Esophagus squamous epithelium (tissue), 4 donors: ENCODE results near the gene CHIC2.

ENCODE experiments used
- POLR2A ChIP-seq, 4 donors: fragments of 450-650 bp; IDR thresholded peaks; one replicate each; pipeline ENCODE4 v1.6.1; 2017; ENCODE audit warnings: antibody characterized with exemption in 4 of 4, mild to moderate bottlenecking in 4 of 4, moderate library complexity in 3 of 4
- TF ChIP-seq, protein P1 (sequence below), 6 experiments: fragments of 450-650 bp in 4 of 6; fragments of 200-600 bp in 2 of 6; sonication (generic) in 2 of 6; IDR thresholded peaks; one replicate each; pipeline ENCODE4 v1.5.1; 2016 to 2019; ENCODE audit warnings: antibody characterized with exemption in 6 of 6, mild to moderate bottlenecking in 4 of 6, moderate library complexity in 4 of 6

DNA sequence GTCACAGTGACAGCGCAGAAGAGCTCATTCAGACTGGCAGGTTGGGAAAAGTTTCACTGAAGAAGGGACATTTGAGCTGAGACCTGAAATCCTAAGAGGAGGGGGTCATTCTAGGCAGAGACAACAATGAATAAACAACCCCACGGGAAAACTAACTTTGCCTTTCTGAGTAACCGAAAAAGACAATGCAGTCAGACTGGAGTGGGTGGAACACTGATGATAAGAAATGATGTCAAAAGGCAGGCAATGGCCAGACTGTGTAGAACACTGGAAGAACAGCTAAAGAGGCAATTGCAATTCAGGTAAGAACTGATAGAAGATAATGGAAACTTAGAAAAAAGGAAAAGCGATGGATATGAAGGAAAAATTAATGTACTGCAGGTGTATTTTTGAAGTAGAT is 73.8 kb downstream of the CHIC2 start:
- TF ChIP-seq, protein P1, sequence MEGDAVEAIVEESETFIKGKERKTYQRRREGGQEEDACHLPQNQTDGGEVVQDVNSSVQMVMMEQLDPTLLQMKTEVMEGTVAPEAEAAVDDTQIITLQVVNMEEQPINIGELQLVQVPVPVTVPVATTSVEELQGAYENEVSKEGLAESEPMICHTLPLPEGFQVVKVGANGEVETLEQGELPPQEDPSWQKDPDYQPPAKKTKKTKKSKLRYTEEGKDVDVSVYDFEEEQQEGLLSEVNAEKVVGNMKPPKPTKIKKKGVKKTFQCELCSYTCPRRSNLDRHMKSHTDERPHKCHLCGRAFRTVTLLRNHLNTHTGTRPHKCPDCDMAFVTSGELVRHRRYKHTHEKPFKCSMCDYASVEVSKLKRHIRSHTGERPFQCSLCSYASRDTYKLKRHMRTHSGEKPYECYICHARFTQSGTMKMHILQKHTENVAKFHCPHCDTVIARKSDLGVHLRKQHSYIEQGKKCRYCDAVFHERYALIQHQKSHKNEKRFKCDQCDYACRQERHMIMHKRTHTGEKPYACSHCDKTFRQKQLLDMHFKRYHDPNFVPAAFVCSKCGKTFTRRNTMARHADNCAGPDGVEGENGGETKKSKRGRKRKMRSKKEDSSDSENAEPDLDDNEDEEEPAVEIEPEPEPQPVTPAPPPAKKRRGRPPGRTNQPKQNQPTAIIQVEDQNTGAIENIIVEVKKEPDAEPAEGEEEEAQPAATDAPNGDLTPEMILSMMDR (IDR thresholded peaks at IDR 0.05), result no peak
- no peak for TF ChIP-seq POLR2A (IDR thresholded peaks at IDR 0.05)
